ENCODE data around the gene EPB41L1.

The EPB41L1 gene

DNA sequence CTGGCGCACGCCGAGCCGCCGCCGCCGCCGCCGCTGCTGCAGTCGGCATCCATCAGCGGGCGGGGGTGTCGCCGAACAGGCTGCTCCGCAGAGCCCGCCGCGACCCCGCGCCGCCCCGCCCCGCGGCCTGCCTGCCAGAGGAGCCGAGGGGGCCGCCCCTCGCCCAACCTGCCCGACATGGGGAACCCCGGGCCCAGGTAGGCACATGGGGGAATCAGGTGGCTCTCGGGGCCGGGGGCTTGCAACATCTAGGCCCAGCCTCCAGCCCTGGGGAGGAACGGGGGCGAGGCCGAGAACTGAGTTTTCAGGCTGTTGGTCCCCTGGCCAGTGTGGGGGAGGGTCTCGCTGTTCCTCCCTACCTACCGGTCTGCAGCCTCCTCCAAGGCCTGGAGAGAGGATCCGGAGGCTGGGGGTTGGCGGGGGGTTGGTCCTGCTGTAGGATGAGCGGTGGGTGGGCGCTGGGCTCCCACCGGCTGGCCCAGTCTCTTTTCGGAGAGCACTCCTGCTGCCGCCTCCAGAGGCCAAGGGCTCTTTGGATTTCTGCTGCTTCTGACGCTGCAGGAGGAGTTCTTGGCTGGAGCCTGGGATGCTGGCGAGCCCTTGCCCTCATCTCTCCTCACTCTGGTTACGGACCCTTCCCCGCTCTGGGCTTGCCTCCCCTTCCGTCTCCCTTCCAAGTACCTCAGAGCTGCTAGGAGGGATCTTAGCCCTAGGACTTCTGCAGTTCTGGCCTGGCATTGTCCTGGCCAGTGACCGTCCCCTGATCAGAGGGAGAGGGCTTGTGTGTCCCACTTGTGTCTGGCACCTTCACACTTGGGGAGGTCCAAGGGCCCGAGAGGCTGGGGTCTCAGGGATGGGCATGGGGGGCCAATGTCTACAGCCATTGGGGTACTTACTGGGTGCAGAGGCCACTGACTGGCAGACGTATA lies at the start of gene EPB41L1:
TSS of gene EPB41L1 (plus strand) at position 41 of the 929 bp plus-strand sequence. CDS start 19,038 bp downstream, outside the sequence.
- DNase-seq = no peak

DNA sequence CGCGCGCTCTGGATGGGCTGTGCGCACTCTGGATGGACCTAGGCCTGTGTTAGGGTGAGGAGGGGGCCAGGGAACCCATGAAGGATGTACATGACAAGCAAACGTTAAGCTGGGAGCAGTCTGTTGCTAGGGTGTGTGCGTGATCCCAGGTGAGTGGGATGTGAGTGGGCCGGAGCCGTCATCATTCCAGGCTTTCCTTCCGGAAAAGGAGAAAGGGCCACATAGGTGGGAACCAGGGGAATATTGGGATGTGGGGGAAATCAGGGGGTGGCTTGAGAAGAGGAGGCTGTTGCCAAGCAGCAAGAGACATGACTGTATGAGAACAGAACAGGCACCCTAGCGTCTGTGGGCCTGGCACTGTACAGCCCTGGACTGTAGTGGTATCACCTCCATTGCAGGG lies 49.7 kb upstream of the EPB41L1 start:
- DNase-seq = no peak

GRCh38 chr20:36105711-36106226 lies 48.8 kb upstream of the EPB41L1 start:
- no peak for DNase-seq

DNA sequence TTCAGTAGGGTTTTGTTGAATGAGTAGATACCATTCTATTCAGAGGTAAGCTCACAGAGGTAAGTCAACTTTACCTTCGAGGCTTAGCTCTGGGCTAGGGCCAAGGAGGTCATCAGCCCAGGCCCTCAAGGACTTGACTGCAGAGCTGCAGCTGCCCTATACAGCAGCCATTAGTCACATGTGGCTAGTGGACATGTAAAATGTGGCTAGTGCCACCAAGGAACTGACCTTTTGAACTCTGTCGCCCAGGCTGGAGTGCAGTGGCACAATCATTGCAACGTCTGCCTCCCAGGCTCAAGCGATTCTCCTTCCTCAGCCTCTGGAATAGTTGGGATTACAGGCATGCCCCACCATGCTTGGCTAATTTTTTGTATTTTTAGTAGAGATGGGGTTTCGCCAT lies 47.9 kb upstream of the EPB41L1 start:
- no peak for DNase-seq

DNA sequence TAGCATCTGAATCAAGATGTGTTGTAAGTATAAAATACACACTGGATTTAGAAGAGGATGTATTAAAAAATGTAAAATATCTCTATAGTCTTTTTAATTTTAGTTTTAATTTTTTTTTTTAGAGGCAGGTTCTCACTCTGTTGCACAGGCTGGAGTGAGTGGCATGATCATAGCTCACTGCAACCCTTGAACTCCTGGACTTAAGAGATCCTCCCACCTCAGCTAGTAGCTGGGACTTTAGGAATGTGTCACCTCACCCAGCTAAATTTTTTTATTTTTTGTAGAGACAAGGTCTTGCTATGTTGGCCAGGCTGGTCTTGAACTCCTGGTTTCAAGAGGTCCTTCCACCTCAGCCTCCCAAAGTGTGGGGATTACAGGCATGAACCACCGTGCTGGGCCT lies 46.7 kb upstream of the EPB41L1 start:
- DNase-seq = no peak

GRCh38 chr20:36109251-36109947 lies 45.1 kb upstream of the EPB41L1 start:
- DNase-seq = no peak

DNA sequence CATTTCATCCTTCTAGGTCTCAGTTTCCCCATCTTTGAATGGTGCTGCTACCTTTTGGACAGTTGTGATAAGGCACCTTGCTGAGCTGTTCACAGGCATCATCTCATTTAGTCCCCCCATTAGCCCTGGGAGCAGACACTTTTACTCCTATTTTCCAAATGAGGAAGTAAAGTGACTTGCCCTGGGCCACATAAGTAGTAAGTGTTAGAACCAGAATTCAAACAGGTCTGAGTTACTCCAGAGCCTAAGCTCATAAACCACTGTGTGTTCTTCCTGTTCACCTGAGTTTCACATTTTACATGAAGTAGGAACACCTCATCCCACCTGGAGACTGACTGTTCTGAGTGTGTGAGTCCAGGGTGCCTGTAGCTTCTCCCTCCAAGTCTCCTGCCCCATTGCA lies 43.5 kb upstream of the EPB41L1 start:
- DNase-seq = no peak

GRCh38 chr20:36112112-36112511 lies 42.4 kb upstream of the EPB41L1 start:
- no peak for DNase-seq

DNA sequence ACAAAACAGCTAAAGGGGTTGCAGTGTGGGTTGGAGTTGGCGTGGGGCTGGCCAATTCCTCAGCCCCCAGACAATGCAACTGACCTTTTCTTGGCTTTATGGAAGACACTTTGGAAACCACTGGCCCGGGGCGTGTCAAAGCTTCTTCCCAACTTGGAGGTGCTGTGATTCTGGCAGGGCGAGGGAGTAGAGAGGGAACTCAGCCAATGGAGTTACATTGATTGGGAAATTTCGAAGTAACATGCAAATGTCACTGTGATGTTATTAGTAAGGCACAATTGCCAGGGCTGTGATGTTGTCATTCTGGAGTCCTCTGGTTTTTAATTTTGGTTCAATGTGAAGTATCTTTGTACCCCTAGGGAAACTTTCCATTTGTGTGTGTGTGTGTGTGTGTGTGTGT lies 41.5 kb upstream of the EPB41L1 start:
- DNase-seq = no peak

DNA sequence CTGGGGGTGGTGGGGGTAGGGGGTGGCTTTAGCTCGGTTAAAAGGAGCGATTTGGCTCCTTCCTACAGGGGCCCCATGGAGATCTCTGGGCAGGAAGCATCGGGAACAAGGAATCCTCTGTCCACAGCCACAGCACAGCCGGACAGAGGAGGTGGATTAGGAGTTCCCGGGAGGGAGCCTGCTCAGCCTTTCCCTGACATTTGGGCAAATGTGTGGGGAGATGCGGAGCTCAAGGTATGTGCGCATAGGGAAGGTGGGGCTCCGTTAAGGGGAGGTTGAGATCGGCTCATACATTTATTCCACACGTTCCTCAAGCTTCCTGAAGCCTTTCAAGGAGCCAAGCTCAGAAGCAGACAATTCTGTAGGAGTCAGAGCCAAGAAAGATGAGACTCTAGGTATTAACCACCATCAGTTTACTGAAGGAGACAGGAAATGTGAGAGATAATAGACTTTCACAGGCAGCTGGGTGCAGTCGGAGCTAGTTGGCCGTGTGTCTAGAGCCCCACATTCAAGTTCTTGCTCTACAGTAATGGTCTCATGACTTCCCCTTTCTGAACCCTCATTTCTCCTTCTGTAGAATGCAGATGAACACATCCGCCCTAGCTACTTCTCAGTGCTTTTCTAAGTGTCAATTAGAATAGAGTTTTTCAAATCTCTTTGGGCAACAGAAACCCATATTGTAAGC lies 40.8 kb upstream of the EPB41L1 start:
- DNase-seq = no peak

GRCh38 chr20:36114707-36115106 lies 39.8 kb upstream of the EPB41L1 start:
- DNase-seq = no peak

GRCh38 chr20:36115925-36116324 lies 38.6 kb upstream of the EPB41L1 start:
- no peak for DNase-seq

- DNase-seq = no peak
Observed at GRCh38 chr20:36116807-36117441, 37.6 kb upstream of the EPB41L1 start.

DNA sequence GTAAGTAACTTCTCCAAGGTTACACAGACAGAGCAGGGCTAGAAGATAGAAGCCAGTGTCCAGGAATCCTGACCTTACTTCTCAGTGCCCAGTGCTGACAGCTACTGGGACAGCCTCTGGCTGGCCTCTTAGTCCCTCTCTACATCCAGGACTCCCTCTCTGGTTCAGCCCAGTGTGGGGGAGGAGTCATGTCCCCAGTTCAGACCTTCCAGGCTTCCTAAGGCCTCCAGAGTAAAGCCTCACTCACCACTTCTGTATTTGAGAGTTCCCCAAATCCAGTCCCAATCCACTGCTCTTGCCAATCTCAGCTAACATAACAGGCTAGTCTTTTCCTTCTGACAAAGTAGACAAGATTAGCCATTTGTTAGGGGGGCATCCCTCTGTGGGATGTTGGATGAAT lies 36.9 kb upstream of the EPB41L1 start:
- DNase-seq = no peak

GRCh38 chr20:36118371-36118770 lies 36.2 kb upstream of the EPB41L1 start:
- no peak for DNase-seq

DNA sequence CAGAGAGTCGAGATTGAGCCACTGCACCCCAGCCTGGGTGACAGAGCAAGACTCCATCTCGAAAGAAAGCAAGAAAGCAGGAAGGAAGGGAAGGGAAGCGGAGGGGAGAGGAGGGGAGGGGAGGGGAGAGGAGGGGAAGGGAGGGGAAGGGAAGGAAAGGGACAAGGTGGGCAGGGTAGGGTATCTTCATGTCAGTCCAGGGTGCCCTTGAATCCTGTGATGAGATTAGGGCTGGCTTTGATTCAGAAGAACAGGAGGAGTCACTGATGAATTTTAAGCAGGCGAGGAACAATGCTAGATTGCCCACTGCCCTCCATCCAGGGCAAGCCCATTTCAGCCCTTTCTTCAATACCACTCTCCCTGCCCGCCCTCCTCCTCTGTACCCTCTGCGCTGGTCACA lies 35.0 kb upstream of the EPB41L1 start:
- DNase-seq = no peak

GRCh38 chr20:36120241-36120640 lies 34.3 kb upstream of the EPB41L1 start:
- no peak for DNase-seq

GRCh38 chr20:36120991-36121390 lies 33.5 kb upstream of the EPB41L1 start:
- no peak for DNase-seq

GRCh38 chr20:36121981-36122930 lies 32.3 kb upstream of the EPB41L1 start:
- DNase-seq = no peak

DNA sequence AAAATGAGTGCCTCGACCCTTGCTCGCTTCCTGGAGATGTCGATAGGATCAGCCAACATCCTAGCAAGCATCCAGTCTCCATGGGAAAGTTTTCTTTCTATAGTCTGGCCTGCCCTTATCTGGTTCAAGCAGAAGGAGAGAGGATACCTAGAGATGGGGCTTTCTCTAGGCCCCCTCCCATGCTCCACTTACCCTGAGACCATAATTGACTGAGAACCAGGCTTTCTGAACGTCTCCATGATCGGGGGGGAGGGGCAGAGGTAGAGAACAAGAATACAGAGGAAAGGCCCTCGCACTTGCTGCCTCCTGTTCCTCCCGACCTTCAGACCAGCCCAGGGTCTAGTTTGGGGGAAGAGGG lies 31.6 kb upstream of the EPB41L1 start:
- DNase-seq = no peak

GRCh38 chr20:36125097-36125496 lies 29.4 kb upstream of the EPB41L1 start:
- DNase-seq = no peak

Measured in CD4-positive, alpha-beta T cell treated with Interleukin-15 for 1 hour (primary cell).